Activated CD4-positive, alpha-beta T cell treated with anti-CD3 and anti-CD28 coated beads, Interleukin-2, amount 50 U/mL, for 1 hour (primary cell): Measurements from ENCODE around the gene CABP2.

Experiments
- DNase-seq: peaks from one replicate; pipeline ENCODE4 v3.0.0-alpha.2; 2020

Gene CABP2

DNA sequence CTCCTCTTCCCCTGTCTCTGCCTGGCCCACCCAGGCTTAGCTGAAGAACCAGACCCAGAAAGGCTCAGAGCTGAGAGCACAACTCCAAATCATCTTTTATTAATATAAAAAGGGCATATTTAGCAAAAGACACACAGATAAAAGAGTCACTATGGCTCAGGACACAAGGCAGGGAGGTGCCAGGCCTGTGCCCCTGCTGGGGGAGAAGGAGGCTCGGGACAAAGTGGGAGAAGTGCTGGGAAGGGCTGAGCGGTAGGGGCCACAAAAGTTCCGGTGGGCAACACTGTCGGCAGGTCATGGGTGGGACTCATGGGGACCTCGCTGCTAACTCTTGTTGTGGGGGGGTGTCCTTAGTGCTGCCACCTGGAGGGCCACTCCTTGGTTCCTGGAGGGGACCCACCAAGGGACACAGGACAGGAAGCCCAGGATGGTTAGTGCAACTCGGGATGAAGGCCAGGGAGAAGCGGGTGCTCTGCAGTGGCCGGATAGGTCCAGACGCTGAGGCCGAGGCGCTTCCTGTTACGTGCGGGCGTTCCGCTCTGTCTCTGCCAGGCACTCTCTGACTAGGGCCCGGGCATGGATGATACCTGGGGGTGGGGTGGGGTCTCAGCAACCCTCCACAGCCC lies 16.7 kb downstream of the CABP2 start:
- DNase-seq = no peak

DNA sequence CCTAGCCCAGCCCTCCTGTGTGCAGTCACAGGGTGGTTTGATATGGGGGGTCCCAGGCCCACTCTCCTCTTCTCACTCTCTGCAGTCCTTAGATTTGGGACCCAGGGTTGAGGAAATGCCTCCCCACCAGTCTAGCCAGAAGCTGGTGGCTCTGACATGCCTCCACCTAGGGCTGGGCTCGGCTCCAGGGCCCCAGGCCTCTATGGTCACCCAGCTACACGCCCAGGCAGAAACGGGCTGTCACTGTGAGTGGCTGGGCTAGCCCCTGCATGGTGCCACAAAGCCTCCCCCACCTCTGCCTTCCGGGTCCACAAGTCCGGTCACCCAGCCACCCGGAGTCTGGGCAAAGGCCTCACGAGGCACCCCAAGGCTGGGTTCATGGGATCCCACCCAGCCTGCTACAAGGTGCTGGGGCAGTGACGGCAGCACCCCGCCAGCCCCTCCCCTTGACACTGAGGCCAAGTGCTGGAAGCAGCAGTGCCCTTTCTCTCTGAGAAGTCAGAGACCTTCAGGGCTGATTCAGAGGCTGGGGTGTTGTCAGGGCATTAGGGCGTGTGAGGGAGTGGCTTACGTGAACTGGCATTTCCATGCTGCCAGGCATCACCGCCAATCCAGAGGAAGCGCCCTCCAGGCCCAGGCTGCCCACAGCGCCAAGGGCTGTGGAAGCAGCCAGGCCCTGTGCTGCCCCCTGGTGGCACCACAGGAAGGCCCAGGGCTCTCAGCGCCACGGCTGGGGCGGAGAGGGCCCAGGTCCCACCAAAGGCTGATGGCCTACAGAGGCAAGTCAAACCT lies 17.4 kb downstream of the CABP2 start:
- peak; percentile 86 for DNase-seq

DNA sequence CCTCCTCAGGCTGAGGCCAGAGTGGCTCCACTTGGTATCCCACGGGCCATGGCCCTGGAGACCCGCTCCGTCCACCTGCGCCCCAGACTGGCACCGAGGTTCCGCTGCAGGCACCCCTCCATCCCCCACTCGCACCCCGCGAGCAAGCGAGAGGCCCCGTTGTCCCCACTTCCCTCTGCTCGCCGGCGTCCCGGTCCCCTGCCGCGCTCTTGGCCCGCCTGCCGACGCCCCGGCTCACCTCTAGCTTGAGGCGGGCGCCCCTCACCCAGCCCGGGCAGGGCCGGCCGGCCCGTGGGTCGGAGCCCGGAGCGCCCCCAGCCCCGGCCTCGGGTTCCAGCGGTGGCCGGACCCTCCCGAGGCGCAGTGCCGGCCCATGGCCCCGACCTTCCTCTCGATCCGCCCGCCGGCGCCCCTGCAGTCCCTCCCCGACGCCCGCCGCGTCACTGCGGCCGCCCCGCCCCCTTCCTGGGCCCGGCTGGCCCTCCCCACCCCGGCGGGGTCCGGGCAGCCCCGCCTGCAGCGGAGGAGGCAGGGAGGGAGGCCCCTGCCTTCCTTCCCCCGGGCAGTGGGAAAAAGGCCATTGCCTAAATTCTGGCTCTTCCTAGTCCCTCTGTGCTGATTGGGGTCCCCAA lies 18.2 kb downstream of the CABP2 start, which contains the start of gene PITPNM1:
TSS of gene PITPNM1 (minus strand) at position 414 of the 632 bp plus-strand sequence. CDS start 1,183 bp downstream, outside the sequence.
- DNase-seq = peak; percentile 67

DNA sequence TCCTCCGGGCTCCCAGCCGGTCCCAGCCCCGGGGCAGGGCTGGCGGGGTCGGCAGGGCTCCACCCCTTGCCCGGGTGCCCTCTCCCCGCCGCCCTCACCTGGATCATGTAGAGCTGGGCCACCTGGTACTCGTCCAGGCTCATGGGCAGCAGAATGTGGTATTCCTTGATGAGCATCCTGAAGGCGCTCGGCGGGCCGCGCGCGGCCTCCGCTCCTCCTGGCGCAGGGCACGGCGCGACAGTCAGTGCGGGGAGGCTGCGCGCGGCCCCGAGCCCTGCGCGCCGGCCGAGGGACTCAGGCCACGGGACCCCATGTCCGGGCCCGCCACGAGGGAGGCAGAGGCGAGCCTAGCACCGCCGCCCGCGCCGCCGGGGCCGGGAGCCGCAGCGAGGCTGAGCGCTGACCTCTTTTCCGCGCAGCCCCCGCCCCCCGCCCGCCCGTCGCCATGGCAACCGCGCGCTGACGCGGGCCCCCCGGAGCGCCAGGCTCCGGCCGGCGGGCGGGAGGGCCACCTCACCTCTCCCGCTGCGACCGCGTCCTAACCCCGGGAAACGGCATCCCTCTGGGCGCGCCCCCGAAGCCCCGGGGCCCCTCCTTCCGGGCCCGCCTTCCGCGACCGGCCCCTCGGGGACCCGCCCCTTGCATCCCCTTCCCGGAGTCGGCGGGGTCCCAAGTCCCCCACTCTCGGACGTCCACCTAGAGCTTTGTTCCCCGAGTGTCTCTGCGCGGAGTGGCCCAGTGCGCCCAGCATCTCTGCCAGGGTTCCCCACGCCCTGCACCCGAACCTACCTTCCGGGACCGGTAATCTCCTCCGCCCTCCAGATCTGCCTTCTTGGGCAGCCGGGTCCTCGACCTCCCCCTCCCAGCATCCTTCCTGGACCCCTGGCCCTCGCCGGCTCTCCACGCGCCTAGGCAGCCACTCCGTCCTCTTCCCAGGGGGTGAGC lies 19.0 kb downstream of the CABP2 start:
- DNase-seq = peak; percentile 28

DNA sequence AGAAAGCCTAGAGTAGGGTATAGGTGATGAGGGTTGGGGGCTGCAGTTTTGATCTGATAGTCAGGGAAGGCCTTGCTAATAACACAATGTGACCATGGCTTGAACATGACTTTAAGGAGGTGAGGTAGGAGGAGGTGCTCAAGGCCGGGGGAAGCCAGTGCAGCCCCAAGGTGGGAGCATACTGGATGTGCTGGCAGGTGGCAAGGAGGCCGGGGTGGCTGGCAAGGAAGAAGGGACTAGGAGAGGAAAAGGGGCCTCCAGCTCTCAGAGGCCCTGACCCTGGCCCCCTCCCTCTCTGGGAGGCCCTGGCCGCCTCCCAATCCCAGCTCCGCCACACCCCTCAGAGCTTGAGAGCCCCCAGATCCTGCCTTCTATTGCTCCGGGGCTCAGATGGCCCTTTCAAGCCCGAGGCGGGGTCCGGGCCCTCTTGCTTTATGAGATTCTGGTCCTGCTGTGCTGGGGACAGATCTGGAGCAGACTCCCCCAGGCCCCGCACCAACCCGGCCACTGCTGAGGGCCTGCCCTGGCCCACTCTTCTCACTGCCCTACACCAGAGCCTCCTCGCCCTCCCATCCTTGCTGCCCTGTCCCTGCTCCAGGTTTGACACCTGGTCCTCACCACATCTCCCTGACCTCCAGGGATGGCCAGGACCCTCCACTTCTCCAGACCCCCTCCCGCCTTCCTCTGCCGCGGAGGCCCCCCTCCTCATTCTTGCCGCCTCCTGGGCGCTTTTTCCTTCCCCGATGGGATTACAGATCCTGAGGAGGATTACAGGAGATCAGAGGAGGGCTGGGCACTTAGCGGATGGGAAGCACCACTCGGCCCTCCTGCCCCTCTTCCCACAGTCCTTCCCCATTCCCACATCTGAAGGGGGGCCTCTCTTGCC lies 19.9 kb downstream of the CABP2 start:
- no peak for DNase-seq

DNA sequence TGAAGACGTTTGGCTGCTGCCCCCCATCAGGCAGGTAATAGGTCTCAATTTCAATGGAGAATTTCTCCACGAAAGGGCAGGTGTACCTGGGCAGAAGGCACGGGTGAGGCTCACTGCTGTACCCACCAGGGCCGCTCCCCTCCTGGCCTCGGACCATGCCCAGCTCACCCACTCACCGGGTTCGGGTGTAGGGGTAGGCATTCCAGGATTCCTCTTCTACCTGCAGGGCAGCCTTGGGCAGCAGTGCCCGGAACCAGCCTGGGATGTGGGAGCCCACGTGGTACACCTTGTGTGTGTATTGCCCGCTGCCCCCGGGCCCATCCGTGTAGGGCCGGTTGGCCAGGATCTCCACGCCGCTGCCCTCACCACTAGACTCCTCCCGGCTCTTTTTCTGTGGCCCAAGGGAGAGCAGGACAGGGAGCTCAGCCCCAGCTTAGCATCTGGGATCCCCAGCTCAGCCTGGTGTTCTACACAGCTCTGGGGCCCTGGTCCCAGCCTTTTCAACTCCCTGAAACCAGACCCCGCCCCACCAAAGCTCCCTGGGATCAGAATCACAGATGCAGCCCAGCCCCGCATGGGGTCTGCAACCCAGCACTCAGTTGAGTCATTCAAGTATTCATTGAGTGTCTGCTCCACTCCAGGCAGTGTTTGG lies 20.8 kb downstream of the CABP2 start:
- no peak for DNase-seq

DNA sequence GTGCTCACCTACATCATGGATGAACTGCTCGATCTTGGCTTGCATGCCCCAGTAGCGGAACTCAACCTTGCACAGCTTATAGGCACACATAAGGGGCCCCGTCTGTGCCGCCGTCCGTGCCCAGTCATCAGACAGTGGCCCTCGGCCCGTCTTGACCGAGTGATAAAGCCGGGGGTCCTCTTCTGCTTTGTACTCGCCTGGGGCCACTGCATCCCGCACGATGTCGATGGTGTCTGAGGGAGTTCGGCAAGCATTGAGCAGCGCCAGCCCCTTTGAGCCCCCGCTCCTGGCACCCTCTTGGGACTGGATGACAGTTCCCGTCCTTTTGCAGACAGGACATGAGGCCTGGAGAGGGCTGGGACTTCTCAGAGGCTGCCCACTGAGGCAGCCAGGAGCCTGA lies 21.4 kb downstream of the CABP2 start:
- DNase-seq = no peak

DNA sequence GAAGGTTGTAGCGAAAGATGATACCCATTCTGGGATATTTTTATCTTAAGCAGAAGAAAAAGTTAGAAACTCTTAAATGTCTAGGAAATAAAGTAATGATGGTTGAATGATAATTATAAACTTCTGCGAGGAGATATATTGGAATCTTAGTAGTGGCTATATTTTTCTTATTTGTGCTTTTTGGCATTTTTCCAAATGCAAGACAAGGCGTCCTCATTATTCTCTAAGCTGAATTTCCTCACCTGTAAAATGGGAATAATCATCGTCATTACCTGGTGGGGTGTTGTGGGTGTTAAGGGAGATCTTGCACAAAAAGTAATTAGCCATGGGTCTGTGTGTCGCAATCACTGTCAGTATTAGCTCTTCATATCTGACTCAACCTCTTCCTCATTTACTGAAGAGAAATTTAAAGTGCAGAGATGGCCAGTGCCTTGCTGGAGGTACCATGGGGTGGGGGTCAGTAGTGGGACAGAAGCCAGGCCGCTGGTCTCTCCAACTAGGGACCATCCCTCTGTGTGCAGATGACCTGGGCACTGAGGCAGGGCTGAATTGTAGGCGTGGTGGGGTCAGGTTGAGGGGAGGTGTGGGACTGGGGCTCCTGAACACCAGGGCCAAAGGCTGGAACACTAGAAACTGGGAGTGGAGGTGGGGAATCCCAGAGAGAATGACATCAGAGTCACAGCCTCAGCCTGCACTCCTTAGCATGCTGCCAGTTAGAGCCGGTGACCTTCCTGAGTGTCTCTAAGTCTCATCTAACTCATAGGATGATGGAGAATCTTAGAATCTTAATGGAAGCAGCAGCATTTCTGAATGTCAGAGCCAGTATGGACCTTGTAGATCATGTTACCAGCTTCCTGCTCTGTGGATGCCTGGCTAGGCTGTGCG lies 22.2 kb downstream of the CABP2 start:
- no peak for DNase-seq

DNA sequence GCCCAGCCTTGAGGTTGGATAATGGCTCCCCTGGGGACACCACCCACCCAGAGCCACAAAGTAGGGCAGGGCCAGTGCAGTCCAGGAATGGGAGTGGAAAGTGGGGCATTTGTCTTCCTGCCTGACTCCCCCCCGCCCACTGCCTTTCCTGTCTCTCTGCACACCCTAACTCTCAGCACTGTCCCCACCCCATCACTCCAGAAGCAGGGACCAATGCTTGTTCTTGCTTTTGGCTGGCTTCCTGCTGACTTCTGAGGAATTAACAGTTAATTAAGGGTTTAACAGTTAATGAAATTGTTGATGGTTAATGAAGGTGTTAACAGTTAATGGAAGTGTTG lies 22.8 kb downstream of the CABP2 start:
- no peak for DNase-seq

DNA sequence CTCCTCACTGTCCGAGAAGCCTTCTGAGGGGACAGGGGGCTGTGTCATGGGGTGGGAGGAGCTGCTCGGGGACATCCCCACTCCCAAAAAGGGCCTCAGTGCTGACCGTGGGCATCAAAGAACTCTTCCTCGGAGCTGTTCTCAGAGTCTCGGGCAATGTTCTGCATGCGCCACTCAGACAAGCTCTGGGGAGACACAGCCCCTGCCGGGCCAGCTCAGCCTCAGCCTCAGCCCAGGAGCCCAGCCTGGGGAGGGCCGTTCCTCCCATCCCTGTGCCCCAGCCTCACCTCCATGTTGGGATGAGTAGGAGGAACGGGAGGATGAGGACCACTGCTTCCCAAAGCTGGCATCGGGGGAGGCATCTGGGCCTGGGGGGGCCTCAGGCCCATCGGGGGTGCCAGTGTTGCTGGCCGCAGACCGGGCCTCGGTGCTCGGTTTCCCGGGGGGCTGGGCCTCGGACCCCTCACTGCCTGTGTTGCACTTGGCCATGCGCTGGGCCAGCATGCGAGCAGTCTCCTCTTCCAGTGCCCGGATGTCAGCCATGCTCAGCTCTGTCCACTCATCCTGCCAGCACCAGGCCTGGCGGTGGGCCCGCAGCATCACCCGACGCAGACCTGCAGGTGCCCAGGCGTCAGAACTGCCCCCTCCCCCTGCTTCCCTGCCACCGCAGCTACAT lies 23.3 kb downstream of the CABP2 start:
- no peak for DNase-seq

DNA sequence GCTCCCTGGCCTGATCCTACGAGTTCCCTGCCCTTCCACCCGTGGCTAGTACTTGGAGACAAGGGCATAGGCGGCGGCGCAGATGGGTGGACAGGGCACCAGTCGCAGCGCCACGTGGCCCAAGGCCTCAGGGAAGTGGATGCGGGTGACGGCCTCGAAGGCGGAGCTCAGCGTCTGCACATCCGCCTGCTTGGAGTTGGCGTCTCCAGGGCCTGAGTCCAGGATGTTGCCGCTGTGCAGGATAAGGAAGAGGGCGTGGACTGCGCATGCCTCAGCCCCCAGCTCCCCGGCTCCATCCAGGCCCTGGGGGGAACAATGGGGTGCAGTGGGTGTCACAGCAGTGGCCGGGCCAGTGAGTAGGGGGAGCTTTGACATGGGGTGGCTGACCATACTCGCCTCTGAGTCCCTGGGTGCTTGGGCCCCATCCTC lies 24.7 kb downstream of the CABP2 start:
- DNase-seq = no peak

DNA sequence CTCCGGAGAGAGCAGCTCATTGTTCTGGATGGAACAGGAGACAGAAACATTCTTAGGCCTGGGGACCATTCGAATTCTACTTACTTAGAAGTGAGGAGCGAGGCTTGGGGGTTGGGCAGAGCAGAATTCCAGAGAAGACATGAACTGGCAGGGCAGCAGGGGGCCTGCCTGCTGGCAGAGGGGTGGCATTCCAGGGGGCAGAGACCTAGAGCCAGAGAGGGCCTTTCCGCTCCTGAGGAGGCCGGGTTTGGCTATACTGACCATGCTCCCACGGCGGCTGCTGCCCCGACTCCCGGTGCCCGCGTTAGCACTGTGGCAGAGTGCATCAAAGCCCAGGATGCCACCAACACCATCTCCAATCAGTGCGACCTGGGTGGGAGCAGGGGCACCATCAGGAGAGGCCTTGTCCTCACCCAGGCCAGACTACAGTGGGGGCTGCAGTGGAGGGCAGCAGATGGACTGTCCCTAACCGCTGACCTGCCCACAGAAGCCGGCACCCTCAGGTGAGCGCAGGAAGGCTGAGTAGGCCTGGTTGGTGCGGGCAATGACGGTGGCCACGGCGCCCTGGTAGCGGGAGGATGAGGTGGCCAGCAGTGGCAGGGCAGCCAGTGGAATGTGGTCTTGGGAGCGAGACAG lies 25.5 kb downstream of the CABP2 start:
- DNase-seq = no peak

DNA sequence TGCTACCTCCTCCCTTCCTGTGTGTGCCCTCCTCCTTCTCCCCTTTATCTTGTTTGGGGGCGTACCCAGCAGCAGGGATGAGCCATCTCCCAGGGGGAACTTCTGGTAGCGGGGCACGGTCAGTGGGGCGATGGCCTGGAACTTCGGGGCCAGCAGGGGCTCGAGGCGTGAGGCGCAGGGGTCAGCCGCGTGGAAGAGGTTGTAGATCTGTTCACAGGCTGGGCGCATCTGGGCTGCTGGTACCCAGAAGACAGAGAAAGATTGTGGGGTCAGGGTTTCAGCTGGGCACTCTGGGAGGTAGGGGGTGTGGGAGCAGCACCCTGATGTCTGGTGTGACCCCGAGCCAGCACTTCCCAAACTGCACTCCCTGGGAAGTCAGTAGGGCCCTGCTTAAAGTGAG lies 27.1 kb downstream of the CABP2 start:
- no peak for DNase-seq

DNA sequence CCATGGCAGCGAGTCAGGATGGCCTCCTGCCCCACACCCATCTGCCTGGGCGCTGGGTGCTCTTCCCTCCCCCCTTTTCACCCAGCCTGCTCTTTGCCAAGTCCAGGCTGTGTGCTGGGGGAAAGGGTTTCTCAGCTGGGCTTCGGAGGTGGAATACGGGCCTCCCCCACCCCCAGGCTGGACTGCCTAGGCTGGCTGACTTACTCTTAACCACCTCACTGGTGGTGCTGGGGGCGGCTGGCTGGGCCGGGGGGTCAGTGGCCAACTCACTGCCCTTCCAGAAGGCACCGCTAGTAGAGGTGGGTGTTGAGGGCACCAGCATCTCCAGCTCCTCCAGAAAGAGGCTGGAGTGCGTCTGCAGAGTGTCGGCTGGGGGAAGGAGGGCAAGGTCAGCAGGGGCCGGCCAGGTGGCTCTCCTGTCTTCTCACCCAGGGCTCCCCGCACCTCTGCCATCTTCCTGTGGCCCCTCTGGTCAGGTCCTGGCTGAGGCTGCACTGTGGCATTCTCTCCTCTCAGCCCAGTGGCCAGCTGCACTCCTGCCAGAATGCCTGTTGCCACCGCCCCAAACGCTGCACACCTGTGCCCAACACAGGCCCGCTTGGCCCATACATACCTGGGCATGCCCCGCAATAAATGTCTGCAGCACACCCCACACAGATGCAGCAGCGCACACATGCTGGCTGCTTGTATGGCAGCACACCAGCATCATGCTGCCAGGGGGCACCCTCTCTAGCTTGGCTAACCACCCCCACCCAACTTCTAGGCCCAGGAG lies 27.8 kb downstream of the CABP2 start:
- no peak for DNase-seq

DNA sequence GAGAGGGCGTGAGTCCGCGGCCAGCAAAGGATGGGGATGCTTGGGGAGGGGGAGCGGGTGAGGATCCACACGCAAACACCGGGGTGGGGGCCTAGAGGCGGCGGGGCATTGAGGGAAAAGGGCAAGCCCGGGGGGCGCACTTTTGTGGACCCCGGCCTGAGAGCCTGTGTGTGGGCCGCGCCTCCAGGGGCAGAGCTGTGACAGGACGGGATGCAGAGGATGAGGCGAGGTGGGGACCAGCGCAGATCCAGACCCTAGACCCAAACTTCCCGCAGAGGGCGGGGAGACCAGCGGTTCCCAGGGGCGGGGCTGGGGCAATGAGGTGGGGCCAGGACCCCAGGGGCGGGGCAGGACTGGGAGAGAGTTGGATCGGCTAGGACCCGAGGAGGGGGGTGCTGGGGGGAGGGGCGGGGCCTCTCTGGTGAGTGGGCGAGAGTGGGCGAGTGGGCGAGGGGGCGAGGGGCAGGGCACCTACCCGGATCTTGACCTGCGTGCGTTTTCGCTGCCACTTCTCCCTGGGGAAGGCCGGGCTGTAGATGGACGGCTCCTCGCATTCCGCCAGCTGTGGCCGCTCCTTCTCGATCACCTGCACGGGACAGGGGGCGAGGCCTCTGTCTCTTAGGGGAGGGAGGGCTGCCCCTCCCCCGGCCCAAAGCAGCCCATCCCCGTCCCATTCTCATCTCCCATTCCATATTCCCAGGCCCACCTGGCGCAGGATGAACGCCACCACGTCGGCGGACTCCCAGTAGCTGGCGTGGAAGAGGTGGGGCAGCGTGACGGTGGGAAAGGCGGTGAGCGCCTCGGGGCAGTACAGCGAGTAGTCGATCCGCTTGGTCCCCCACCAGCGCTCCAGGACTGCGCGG lies 28.6 kb downstream of the CABP2 start:
- no peak for DNase-seq

DNA sequence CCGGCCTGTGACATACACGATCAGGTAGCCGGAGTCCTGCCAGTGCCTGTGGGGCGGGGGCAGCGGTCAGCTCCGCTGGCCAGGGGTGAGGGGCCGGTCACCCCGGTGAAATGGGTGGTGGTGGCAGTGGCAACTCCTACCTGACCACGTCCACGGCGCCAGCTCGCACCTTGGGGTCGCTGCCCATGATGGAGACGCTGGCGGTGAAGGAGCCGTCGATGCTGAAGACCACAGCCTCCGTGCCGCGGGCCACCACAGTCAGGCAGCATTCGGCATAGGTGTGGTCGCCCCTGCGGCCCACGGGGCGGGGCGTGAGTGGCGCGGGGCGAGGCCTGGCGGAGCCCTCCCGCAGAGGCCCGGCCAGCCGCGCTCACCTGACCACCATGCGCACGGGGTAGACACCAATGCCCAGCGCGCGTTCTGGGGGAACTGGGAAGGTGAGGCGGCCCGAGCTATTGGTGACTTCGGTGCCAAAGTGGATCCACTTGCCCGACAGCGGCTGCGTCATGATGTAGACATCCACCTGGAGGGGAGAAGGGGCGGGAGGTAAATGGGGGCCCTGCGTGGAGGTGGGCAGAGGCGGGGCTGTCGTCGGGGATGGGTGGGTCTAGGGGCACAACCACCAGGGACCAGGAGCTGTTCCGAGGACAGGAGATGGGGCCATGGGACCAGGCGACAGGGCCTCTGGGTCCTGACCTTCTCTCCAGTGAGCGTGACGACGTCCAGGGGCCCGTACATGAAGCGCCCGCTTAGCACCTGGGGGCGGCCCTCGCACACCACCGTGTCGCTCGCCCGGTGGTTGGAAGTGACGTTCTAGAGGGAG lies 29.5 kb downstream of the CABP2 start:
- DNase-seq = no peak
